Limb (tissue), 2 donors: Measurements from ENCODE around the gene CFAP119.

ENCODE experiments used
- DNase-seq, 2 donors: peaks; one replicate each; pipeline ENCODE4 v3.0.0-alpha.2; 2016; ENCODE audit errors: extremely low spot score in 2 of 2

Gene CFAP119

DNA sequence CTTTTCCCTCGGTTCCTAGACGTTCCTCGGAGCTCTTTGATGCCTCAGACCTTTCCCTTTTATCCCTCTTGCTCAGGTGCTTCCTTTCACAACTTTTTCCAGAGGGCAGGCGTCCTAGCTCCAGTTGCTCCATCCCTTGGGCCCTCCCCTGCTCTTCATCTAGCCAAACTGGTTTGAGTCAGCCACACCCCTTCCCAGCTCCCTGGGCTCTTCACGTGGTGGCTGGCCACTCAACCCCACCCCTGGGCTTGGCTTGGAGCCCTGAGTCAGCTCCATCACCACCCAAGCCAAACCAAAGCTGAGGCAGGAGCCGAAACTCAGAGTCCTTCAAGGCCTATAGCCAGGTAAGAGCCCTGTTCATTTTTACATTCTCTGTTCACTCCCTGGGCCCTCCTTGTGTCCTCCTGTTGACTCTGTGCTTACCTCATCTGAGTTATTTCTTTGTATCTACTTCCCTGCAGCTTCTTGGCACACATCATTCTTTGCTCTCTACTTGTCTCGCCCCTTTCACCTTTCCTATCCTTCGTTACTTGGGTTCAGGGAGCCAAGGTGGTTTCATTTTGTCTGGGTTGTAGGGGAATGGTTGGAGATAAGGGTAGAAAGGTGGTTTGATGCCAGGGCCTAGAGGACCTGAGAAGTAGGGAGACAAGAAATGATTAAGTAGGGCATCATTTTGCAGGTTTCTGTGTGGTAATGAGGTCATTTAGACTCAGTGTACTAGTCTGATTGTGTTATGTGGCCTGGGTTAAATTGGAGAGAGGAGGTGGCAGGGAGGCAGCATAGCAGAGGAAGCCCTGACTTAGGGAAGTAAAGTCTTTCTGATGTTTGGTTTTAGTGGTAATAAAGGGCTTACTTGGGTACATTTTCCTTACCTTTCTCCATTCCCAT, 21.3 kb downstream of the CFAP119 start:
- DNase-seq, result no peak

DNA sequence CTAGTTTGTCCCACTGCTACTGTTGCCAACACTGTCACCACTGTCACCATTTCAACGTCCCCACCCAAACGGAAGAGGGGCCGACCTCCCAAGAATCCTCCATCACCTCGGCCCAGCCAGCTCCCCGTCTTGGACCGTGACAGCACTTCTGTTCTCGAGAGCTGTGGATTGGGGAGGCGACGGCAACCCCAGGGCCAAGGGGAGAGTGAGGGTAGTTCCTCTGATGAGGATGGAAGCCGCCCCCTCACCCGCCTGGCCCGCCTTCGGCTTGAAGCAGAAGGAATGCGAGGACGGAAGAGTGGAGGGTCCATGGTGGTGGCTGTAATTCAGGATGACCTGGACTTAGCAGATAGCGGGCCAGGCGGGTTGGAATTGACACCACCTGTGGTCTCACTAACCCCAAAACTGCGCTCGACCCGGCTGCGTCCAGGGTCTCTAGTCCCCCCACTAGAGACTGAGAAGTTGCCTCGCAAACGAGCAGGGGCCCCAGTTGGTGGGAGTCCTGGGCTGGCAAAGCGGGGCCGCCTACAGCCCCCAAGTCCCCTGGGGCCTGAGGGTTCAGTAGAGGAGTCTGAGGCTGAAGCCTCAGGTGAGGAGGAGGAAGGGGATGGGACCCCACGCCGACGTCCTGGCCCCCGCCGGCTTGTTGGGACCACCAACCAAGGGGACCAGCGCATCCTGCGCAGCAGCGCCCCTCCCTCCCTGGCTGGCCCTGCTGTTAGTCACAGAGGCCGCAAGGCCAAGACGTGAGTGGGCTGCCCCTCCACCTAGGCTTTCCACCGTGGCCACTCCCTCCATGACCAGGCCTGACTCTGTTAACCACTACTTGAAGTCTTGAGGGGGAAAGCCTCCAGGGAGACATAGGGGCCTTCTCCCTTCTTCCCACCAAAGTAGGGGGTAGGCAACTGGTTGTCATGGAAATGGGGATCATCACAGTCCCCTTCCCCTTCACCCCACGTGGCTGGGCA, 22.6 kb downstream of the CFAP119 start:
- no peak for DNase-seq

DNA sequence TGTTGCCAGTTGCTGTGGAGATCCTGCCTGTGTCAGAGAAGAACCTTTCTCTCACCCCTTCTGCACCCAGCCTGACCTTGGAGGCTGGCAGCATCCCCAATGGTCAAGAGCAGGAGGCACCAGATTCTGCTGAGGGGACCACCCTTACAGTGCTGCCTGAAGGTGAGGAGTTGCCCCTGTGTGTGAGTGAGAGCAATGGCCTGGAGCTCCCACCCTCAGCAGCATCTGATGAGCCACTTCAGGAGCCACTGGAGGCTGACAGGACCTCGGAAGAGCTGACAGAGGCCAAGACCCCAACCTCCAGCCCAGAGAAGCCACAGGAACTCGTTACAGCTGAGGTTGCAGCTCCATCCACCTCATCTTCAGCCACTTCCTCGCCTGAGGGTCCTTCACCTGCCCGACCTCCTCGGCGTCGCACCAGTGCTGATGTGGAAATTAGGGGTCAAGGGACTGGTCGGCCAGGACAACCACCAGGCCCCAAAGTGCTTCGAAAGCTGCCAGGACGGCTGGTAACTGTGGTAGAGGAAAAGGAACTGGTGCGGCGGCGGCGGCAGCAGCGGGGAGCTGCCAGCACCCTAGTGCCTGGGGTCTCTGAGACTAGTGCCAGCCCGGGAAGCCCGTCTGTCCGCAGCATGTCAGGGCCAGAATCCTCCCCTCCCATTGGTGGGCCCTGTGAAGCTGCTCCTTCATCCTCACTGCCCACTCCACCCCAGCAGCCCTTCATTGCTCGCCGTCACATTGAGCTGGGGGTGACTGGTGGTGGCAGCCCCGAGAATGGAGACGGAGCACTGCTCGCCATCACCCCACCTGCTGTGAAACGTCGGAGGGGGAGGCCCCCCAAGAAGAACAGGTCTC, 23.8 kb downstream of the CFAP119 start:
- DNase-seq, result no peak

DNA sequence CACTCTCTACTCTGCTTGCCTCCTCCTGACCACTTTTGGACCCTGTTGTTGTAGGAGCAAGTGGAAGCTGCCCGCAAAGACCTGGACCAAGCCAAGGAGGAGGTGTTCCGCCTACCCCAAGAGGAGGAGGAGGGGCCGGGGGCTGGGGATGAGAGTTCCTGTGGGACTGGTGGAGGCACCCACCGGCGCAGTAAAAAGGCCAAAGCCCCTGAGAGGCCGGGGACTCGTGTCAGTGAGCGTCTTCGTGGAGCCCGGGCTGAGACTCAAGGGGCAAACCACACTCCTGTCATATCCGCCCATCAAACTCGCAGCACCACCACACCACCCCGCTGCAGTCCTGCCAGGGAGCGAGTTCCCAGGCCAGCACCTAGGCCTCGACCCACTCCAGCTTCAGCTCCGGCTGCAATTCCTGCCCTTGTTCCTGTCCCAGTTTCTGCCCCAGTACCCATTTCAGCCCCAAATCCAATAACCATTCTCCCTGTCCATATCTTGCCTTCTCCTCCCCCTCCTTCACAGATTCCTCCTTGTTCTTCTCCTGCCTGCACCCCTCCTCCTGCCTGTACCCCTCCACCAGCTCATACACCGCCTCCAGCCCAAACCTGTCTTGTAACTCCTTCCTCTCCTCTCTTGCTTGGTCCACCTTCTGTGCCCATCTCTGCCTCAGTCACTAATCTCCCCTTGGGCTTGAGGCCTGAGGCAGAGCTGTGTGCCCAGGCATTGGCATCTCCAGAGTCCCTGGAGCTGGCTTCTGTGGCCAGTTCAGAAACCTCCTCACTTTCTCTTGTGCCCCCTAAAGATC, 24.7 kb downstream of the CFAP119 start:
- no peak for DNase-seq

DNA sequence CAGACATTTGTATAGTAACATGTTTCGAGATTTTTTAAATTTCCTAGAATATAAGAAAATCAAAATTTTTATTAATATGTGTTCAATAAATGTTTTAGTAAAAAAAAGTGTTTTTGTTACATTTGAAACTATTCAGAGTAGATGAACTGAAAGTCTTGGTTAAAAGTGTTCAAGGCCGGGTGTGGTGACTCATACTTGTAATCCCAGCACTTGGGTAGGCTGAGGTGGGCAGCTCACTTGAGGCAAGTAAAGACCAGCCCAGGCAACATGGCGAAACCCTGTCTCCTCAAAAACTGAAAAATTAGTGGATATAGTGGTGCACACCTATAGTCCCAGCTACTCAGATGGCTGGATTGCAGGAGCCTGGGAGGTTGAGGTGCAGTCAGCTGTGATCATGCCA, 30.5 kb downstream of the CFAP119 start:
- no peak for DNase-seq

DNA sequence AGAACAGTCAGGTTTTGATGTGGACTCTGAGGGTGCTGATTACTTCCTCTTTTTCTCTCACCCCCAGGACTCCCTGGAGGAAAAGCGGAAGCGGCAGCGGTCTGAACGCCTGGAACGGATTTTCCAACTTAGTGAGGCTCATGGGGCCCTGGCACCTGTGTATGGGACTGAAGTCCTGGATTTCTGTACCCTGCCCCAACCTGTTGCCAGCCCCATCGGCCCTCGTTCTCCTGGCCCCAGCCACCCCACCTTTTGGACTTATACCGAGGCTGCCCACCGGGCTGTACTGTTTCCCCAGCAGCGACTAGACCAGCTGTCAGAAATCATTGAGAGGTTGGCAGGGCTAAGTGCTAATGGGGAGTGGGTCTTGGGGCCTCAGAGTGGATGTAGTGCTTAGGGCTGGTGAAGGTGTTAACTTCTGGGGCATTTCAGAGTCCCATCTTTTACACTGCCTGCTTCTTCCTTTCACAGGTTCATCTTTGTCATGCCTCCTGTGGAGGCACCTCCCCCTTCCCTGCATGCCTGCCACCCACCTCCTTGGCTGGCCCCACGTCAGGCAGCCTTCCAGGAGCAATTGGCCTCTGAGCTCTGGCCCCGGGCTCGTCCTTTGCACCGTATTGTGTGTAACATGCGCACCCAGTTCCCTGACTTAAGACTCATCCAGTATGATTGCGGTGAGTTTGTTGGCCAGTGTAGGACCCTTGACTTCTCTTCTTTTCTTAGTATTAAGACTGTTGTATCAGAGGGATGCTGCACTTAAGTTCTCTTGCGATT, 32.8 kb downstream of the CFAP119 start:
- no peak for DNase-seq

DNA sequence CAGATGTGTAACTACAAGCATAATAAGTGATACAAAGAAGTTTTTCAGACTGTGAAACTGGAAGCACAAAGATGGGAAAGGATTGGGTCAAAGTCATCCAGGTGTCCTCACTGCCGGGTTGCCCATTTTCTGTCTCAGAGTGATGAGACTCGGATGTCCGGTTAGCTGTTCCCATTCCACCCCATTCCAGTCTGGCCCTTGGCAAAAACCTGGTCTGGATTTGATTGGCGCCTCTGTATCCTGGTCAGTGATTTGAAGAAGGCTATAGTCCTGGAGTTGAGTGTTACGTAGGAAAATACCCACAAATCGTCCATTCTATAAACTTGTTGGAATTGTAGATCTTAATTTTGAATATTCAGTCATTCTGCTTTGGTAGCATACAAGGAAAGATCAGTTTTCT, 33.5 kb downstream of the CFAP119 start:
- DNase-seq, result no peak

DNA sequence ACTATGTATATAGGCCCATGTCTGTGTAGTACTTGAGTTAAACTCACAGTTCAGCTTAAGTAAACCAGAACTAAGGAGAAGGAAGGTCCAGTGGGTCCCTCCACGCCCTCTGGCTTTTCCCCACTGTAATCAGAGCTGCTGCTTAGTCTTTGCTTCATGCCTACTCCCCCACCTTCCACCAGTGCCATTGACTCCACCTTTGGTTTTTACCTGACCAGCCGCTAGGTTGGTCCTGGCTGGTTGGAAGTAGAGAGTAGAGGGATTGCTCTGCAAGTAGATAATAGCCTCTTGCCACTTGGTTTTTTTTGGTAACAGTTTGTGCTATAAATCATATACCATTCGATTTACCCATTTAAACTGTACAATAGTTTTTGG, 36.5 kb downstream of the CFAP119 start:
- DNase-seq, result no peak

DNA sequence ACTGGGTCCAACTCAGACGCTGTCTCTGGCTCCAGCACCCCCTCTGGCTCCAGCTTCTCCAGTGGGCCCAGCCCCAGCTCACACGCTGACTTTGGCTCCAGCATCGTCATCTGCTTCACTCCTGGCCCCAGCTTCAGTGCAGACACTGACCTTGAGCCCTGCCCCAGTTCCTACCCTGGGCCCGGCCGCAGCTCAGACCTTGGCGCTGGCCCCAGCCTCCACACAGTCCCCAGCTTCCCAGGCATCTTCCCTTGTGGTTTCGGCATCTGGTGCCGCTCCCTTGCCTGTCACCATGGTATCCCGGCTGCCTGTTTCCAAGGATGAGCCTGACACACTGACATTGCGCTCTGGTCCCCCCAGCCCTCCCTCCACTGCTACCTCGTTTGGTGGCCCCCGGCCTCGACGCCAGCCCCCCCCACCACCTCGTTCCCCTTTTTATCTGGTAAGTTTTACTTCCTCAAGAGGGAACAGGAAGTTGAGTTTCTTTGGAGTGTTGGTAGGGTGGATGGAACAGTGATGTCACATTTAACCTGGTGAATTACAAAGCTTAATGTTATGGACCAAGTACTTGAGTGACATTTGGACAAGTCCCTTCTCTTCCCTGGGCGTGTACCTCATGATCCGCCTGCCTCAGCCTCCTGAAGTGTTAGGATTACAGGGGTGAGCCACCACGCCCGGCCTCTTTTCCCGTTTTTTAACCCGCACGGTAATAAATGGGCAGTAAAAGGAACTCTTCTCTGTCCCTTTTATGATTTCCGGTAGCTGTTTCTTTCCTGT, 37.0 kb downstream of the CFAP119 start:
- DNase-seq, result no peak

DNA sequence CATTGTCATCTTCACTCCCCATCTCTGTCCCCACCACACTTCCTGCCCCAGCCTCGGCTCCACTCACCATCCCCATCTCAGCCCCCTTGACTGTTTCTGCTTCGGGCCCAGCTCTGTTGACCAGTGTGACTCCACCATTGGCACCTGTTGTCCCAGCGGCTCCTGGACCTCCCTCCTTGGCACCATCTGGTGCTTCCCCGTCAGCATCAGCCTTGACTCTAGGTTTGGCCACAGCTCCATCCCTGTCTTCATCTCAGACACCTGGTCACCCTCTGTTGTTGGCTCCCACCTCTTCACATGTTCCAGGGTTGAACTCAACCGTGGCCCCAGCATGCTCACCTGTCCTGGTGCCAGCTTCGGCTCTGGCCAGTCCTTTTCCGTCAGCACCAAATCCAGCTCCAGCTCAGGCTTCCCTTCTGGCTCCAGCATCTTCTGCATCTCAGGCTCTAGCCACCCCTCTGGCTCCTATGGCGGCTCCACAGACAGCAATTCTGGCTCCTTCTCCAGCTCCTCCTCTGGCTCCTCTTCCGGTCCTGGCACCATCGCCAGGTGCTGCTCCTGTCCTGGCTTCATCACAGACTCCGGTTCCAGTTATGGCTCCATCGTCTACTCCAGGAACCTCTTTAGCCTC, 38.0 kb downstream of the CFAP119 start:
- no peak for DNase-seq

DNA sequence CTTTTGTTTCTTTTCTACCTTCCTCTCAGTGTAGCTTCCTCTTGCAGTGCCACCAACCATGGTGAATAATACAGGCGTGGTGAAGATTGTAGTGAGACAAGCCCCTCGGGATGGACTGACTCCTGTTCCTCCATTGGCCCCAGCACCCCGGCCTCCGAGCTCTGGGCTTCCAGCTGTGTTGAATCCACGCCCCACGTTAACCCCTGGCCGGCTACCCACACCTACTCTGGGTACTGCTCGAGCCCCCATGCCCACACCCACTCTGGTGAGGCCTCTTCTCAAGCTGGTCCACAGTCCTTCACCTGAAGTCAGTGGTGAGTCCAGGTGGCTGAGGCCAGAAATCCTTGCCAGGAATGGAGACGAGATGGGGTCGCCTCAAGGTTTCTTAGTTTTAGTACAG, 38.9 kb downstream of the CFAP119 start:
- DNase-seq, result no peak

DNA sequence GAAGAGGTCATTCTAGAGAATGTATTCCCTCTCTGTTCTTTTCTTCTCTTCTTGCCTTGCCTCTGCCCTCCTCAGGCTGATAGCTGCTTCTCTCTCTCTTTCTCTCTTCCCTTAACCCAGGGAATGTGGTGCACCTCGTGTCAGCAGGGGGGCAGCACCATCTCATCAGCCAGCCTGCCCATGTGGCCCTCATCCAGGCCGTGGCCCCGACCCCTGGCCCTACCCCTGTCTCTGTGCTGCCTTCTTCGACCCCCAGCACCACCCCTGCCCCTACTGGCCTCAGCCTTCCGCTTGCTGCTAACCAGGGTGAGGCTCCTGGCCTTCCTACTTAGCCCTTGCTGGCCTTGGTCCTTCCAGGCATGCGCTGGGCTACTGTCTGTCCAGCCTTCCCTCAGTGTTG, 39.4 kb downstream of the CFAP119 start:
- DNase-seq, result no peak

DNA sequence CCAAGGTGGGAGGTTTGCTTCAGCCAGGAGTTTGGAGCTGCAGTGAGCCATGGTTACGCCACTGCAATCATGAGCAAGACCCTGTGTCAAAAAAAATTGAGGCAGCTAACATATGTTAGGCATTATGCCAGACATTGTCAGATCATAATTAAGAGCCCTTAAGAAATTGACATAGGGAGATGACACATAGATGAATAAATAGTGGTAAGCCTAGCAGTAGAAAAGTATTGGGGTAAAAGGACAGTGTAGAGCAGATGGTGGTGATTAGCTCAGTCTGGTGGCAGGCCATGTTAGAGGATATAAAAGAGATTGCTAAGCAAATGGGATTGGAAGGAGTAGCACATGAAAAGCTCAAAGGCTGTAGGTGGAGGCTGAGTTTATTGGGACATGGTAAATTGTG, 40.3 kb downstream of the CFAP119 start:
- no peak for DNase-seq

DNA sequence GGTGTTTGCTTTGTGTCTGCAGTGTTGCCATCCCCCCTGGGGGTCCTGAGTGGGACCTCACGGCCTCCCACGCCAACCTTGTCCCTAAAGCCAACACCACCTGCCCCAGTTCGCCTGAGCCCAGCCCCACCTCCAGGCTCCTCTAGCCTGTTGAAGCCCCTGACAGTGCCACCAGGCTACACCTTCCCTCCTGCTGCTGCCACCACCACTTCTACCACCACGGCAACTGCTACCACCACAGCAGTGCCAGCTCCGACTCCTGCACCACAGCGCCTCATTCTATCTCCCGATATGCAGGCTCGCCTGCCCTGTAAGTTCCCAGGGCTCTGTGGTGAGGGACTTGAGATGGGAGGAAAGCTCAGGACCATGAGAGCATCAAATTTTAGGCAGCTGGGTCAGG, 40.7 kb downstream of the CFAP119 start:
- no peak for DNase-seq

DNA sequence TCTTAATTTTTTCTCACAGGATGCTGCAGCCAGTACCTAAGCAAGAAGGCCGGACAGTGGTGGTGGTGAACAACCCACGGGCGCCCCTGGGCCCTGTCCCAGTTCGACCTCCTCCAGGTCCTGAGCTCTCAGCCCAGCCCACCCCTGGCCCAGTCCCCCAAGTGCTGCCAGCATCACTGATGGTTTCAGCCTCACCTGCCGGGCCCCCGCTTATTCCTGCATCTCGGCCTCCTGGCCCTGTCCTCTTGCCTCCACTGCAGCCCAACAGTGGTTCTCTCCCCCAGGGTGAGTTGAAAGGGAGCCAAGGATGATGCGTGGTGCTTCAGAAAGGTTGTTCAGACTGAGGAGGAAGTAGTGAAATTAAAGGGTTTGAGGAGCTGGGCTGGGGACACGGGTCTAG, 41.2 kb downstream of the CFAP119 start:
- no peak for DNase-seq

DNA sequence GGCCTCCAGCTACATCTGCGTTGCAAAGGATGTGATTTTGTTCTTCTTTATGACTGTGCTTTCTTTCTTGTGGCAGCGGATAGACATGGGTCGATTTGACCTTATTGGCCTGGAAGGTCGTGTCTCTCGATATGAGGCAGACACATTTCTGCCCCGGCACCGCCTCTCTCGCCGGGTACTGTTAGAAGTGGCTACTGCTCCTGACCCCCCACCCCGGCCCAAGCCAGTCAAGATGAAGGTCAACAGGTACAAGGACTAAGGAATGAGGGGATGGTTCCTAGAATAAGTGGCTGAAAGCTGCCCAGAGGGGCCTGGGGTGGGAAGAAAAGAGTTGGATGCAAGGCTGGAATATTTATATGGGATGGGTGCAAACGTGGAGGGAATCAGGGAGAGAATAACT, 41.8 kb downstream of the CFAP119 start:
- no peak for DNase-seq

DNA sequence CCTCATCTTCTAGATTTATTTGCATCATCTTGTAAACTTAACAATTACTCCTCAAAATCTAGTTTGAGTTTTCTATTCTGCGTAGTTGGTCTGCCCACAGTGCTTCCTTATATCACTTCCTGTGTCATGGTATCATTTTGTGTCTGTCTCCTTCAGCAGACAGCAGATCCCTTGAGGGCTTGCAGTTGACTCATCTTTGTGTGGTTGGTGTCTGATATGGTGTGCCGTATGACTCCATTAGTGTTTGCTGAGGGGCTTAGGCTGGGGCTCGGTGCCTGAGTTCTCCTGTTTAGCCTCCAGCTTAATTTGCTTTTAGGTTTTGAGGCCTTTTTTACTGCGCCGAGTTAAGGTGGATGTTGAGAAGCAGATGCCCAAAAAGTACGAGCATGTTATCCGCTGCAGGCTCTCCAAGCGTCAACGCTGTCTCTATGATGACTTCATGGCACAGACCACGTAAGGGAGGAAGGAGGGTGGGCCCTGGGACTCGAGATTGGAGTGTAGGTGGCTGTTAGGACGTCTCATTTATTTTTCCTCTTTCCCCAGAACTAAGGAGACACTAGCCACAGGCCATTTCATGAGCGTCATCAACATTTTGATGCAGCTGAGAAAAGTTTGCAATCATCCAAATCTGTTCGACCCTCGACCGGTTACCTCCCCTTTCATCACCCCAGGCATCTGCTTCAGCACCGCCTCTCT, 46.0 kb downstream of the CFAP119 start:
- DNase-seq, result no peak

DNA sequence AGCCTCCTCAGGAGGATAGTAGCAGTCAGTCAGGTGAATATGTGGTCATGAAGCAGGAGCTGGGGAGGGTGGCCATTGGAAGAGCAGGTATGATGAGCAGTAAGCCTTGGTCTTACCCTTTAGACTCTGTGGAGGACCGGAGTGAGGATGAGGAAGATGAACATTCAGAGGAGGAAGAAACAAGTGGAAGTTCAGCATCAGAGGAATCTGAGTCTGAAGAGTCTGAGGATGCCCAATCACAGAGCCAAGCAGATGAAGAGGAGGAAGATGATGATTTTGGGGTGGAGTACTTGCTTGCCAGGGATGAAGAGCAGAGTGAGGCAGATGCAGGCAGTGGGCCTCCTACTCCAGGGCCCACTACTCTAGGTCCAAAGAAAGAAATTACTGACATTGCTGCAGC, 50.1 kb downstream of the CFAP119 start:
- DNase-seq, result no peak
